ENCODE measurements around the gene INMT. TPM values are rescaled to one million over a fixed set of nuclear protein-coding genes. Genes with fewer than 3 reads are reported as not detected.
A peak's percentile ranks its signal among the peaks of the same experiment; 100 is the strongest.

INMT gene
- total RNA-seq, 2 experiments from 2014 or later: 0.24 TPM; not detected in 1

DNA sequence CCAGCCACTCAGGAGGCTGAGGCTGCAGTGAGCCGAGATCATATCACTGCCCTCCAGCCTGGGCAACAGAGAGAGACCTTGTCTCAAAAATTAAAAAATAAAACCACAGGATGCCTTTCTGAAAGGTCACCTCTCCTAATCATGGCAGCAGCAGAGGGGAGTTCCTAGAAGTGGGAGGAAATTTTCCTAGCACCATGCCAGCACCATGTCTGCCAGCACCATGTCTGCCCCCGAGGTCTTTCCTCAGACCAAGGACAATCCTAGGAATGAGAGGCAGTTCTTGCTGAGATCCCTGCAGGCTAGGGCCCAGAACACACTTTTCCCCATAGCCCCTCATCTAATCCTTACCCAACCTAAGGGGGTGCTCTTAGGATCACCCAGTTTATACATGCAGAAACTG, 22.3 kb upstream of the INMT start:
- CTCF ChIA-PET: interaction anchor here (0.7 to 6.5 kb wide), 2 partner anchors 10 to 16 kb away, joined by 3 to 56 read pairs; no protein-coding TSS in a partner anchor
- Mint-ChIP-seq H3K9me3 (no peaks in the 10 kb centered on the region), H3K36me3 (ENCODE audit: low read depth) (no peaks in the 10 kb centered on the region), H3K27me3 (ENCODE audit: low read depth) (no peaks in the 10 kb centered on the region), H3K27ac (no peak overlapping the region), H3K4me1 (ENCODE audit: low read depth) (peaks cover 58% of the 10 kb centered on the region), H3K4me3 (no peak overlapping the region)
- no peak for DNase-seq
- intact Hi-C loops (cut with micrococcal nuclease): loop anchor here (5.0 kb wide), 1 partner anchor 382 kb away; no protein-coding TSS in a partner anchor

DNA sequence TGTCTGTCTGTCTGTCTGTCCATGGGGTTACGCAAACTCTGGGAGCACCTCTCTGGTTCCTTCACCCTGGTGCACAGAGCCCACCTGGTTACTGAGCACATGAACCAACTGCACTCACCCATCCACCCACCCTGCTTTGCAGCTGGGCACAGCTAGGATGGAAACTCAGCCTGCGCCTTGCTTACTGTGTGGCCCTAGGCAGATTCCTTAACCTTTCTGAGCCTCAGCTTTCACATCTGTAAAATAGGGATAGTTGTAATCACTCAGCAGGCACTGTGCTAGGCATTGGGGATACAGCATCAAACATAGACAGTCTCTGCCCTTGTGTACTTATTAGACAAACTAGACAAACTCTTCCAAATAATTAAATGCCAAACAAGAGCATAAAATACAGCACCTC, 21.8 kb upstream of the INMT start:
- Mint-ChIP-seq H3K27me3 (ENCODE audit: low read depth) (no peaks in the 10 kb centered on the region), H3K9me3 (no peaks in the 10 kb centered on the region), H3K36me3 (ENCODE audit: low read depth) (no peaks in the 10 kb centered on the region), H3K4me3 (no peak overlapping the region), H3K4me1 (ENCODE audit: low read depth) (peaks cover 58% of the 10 kb centered on the region), H3K27ac (no peak overlapping the region)
- intact Hi-C loops (cut with micrococcal nuclease): no loop called here
- CTCF ChIA-PET: interaction anchor here (6.5 kb wide), 1 partner anchor 10 kb away, joined by 56 read pairs; no protein-coding TSS in a partner anchor
- no peak for DNase-seq

DNA sequence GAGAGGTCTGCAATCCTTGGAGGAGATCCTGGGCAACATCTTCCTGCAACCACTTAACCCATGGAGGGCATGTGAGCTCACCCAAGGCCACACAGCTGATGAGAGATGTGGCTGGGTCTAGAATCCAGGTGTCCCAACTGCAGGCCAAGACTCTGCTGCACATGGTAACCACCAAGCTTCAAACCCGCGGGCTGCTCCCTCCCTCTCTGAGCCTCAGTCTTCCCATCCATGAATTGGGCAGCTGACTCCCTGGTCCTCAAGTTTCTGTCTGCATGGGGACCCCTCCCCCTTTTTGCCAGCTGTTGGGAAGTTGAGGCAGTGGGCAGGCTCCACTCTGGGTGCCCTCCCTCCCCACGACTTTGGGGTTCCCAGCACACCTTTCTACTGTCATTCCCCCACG, 20.9 kb upstream of the INMT start:
- Mint-ChIP-seq H3K4me3 (no peak overlapping the region), H3K36me3 (ENCODE audit: low read depth) (no peaks in the 10 kb centered on the region), H3K4me1 (ENCODE audit: low read depth) (peaks cover 53% of the 10 kb centered on the region), H3K9me3 (no peaks in the 10 kb centered on the region), H3K27ac (no peak overlapping the region), H3K27me3 (ENCODE audit: low read depth) (no peaks in the 10 kb centered on the region)
- intact Hi-C loops (cut with micrococcal nuclease): no loop called here
- CTCF ChIA-PET: interaction anchor here (6.5 kb wide), 1 partner anchor 9 kb away, joined by 56 read pairs; no protein-coding TSS in a partner anchor
- DNase-seq: no peak

DNA sequence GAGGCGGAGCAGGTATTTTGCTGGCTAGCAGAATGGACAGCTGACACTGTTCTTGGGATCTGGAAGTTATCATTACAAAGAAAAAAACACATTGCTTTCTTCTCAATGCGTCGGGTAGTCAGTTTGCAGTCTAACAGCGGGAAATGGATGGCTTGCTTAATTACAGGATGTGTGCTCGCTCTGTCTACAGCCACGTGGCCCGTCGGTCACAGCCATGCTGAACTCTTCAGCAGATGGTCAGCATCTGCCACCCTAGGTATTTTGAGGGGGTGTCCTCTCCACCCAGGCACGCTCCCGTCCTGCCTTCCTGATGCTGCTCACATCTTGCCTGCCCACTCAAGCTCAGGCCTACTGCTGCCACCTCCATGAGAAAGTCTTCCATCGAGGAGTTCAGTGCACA, 20.4 kb upstream of the INMT start:
- Mint-ChIP-seq H3K4me3 (no peak overlapping the region), H3K4me1 (ENCODE audit: low read depth) (peaks cover 47% of the 10 kb centered on the region), H3K9me3 (no peaks in the 10 kb centered on the region), H3K27ac (no peak overlapping the region), H3K36me3 (ENCODE audit: low read depth) (no peaks in the 10 kb centered on the region), H3K27me3 (ENCODE audit: low read depth) (no peaks in the 10 kb centered on the region)
- DNase-seq: no peak
- CTCF ChIA-PET: interaction anchor here (6.5 kb wide), 1 partner anchor 8 kb away, joined by 56 read pairs; no protein-coding TSS in a partner anchor
- intact Hi-C loops (cut with micrococcal nuclease): no loop called here

DNA sequence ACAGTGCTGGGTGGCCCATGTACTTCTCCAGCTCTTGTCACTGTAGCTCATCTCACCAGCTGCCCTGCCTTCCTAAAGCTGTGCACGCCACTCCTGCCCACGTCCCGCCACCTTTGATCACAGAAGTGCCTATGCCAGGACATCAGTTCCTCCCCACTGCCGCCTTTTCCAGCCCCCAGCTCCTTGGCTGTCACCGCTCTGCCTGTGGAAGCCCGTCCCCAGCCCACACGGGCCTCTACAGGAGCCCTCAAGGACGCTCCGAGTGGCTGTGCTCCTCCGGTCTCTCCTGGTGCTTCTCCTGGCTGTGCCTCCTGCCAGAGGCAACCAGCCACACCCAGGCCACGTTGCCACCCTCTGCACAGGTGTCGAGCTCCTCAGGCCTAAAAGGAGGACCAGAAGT, 19.3 kb upstream of the INMT start:
- no peak overlapping the region for H3K4me3 Mint-ChIP-seq
- CTCF ChIA-PET: no interaction called here
- intact Hi-C loops (cut with micrococcal nuclease): no loop called here
- H3K36me3 Mint-ChIP-seq (ENCODE audit: low read depth): no peaks in the 10 kb centered on the region
- DNase-seq: no peak
- no peaks in the 10 kb centered on the region for H3K27me3 Mint-ChIP-seq (ENCODE audit: low read depth)
- peaks cover 42% of the 10 kb centered on the region for H3K4me1 Mint-ChIP-seq (ENCODE audit: low read depth)
- no peaks in the 10 kb centered on the region for H3K9me3 Mint-ChIP-seq
- no peak overlapping the region for H3K27ac Mint-ChIP-seq

DNA sequence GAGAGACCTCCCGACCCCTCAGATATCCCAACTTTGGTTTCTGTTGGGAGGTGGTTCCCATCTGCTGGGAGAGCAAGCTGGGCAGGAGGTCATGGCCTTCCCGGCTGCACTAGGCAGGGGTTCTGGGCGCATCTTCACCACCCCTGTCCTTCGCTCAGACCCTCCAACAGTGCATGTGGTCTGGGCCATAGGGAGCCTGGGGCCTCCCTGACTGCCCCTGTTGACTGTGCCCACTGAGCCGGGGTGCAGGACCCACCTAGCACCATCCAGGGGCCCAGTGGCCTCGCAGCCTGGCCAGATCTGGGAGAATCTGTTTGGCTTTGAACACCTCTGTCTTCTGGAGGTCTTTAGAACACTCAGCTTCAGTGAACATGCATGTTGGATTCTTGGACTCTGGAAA, 18.7 kb upstream of the INMT start:
- H3K9me3 Mint-ChIP-seq: no peaks in the 10 kb centered on the region
- intact Hi-C loops (cut with micrococcal nuclease): no loop called here

DNA sequence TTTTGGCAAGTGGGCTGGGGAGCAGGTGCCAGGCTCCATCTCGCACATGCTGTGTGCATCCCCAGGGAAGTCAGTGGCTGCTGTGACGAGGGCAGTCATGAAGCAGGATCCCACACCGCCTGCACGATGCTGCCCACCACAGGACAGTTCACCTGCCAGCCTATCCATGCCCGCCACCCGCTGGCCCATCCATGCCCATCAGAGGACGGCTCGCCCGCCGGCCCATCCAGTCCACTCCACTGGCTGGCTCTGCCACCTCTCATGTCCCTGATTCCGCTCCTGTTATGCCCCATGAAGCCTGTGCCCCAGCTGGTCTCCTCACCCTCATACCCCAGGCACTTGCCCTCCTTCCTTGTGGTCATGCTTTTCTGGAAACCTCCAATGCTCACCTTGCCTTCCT, 18.2 kb upstream of the INMT start:
- no peaks in the 10 kb centered on the region for H3K27me3 Mint-ChIP-seq (ENCODE audit: low read depth)
- CTCF ChIA-PET: interaction anchor here (1.0 kb wide), 1 partner anchor 11 kb away, joined by 3 read pairs; no protein-coding TSS in a partner anchor
- DNase-seq: no peak
- H3K36me3 Mint-ChIP-seq (ENCODE audit: low read depth): no peaks in the 10 kb centered on the region
- H3K9me3 Mint-ChIP-seq: no peaks in the 10 kb centered on the region
- no peak overlapping the region for H3K4me3 Mint-ChIP-seq
- no peak overlapping the region for H3K27ac Mint-ChIP-seq
- intact Hi-C loops (cut with micrococcal nuclease): no loop called here
- peaks cover 42% of the 10 kb centered on the region for H3K4me1 Mint-ChIP-seq (ENCODE audit: low read depth)

More for the DNA sequence above, 18.7 kb upstream of the INMT start:
- DNase-seq: no peak
- H3K4me3 Mint-ChIP-seq: no peak overlapping the region
- peaks cover 42% of the 10 kb centered on the region for H3K4me1 Mint-ChIP-seq (ENCODE audit: low read depth)
- H3K36me3 Mint-ChIP-seq (ENCODE audit: low read depth): no peaks in the 10 kb centered on the region
- H3K27ac Mint-ChIP-seq: no peak overlapping the region
- no peaks in the 10 kb centered on the region for H3K27me3 Mint-ChIP-seq (ENCODE audit: low read depth)
- CTCF ChIA-PET: no interaction called here

DNA sequence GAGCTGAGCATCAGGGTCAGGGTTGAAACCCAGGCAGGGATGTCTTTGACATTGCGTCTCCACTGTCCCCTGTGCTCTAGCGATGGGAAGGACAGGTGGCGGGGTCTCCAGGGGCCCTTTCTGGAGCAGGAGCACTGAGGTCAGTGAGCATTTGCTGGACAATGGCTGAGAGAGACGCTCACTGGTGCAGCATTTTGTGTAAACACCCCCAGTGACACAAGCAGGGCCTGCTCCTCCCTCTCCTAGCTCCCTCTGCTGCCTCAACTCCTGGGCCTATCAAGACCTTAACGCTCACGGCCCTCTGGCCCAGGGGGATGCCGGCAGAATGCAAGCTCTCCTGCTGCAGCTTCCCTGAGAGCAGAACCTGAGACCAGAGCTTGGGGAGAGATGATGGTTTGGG, 17.4 kb upstream of the INMT start:
- Mint-ChIP-seq H3K27ac (no peak overlapping the region), H3K9me3 (no peaks in the 10 kb centered on the region), H3K4me3 (no peak overlapping the region), H3K4me1 (ENCODE audit: low read depth) (peaks cover 44% of the 10 kb centered on the region), H3K36me3 (ENCODE audit: low read depth) (no peaks in the 10 kb centered on the region), H3K27me3 (ENCODE audit: low read depth) (no peaks in the 10 kb centered on the region)
- DNase-seq: no peak
- CTCF ChIA-PET: interaction anchor here (1.0 to 1.1 kb wide), 2 partner anchors 9 to 12 kb away, joined by 3 read pairs; no protein-coding TSS in a partner anchor
- intact Hi-C loops (cut with micrococcal nuclease): no loop called here

DNA sequence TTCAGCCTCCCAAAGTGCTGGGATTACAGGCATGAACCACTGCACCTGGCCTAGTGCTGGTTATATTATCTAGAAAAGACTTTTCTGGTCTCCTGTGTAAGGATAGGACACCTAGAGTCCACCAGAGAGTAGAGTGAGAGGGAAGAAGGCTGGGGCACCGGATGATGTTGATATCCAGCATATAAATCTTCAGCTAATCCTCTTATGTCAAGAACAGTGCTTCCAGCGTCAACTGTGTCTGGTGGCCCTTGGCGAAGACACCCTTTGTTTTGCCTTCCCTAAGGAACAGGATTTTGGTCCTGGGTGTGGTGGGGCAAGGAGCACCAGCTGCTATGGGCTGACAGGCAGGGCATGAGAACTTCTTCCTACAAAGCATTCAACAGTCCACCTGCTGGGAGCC, 16.3 kb upstream of the INMT start:
- H3K4me3 Mint-ChIP-seq: no peak overlapping the region
- no peak overlapping the region for H3K27ac Mint-ChIP-seq
- H3K4me1 Mint-ChIP-seq (ENCODE audit: low read depth): peaks cover 44% of the 10 kb centered on the region
- H3K9me3 Mint-ChIP-seq: no peaks in the 10 kb centered on the region
- intact Hi-C loops (cut with micrococcal nuclease): loop anchor here (5.0 kb wide), 1 partner anchor 573 kb away; no protein-coding TSS in a partner anchor
- no peaks in the 10 kb centered on the region for H3K36me3 Mint-ChIP-seq (ENCODE audit: low read depth)
- CTCF ChIA-PET: interaction anchor here (1.7 kb wide), 1 partner anchor 243 kb away, joined by 3 read pairs; no protein-coding TSS in a partner anchor
- no peak for DNase-seq
- H3K27me3 Mint-ChIP-seq (ENCODE audit: low read depth): no peaks in the 10 kb centered on the region

DNA sequence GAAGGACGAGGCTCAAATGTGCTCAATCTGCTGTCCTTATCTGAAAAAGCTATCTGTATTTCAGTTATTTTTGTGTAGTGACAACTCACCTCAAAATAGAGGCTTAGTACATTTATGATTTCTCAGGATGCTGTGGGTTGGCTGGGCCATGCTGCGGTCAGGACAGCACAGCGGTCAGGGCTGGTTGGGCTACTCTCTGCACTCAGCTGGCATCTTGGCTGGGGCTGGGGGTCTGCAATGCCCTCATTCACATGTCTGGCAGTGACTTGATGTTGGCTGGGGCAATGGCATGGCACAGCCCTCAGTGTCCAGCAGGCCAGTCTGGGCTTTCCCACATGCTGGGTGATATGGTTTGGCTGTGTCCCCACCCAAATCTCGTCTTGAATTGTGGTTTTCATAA, 15.6 kb upstream of the INMT start:
- Mint-ChIP-seq H3K9me3 (no peaks in the 10 kb centered on the region), H3K36me3 (ENCODE audit: low read depth) (no peaks in the 10 kb centered on the region), H3K27me3 (ENCODE audit: low read depth) (no peaks in the 10 kb centered on the region), H3K27ac (no peak overlapping the region), H3K4me1 (ENCODE audit: low read depth) (peaks cover 41% of the 10 kb centered on the region), H3K4me3 (no peak overlapping the region)
- intact Hi-C loops (cut with micrococcal nuclease): loop anchor here (5.0 kb wide), 1 partner anchor 574 kb away; no protein-coding TSS in a partner anchor
- DNase-seq: no peak
- CTCF ChIA-PET: interaction anchor here (1.7 kb wide), 1 partner anchor 242 kb away, joined by 3 read pairs; no protein-coding TSS in a partner anchor

DNA sequence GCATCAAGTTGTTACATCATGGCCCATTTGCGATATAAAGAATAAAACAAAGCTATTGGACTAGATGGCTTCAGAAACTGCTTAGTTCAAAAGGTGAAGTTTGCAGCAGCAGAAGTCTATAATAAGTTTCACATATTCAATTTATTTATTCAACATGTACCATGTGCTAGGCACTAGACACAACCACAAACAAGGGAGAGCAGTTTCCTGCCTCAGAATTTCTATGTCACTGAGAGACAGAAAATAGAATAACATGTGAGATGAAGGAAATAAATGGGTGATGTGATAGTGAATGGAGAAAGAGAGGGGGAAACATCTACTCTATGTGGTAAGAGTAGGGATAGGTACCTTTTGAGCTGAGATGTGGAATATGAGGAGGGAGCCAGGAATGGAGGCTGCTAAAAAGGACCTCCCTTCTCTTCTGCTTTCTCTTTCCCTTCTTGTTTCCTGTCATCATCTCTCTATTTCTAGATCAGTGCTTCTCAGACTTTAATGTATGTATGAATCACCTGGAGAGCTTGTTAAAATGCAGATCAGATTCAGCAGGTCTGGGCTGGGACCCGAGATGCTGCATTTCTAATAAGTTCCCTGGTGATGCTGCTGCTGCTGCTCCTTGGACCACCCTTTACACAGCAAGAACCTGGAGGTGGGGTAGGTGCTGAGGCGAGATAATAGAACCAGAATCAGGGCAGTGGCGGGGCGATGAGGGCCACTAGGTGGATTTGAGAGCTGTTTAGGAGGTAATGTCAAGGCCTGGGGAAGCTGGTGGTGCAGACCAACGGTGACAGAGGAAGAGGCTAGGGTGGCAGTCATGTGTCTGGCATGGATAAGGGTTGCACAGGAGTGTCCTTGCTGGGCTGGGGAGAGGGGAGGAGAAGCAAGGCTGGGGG, 13.7 kb upstream of the INMT start:
- H3K36me3 Mint-ChIP-seq (ENCODE audit: low read depth): no peaks in the 10 kb centered on the region
- H3K27me3 Mint-ChIP-seq (ENCODE audit: low read depth): no peaks in the 10 kb centered on the region
- no peaks in the 10 kb centered on the region for H3K9me3 Mint-ChIP-seq
- intact Hi-C loops (cut with micrococcal nuclease): loop anchor here (1.0 to 5.0 kb wide), 8 partner anchors 11 to 710 kb away; partner anchors contain the start of genes CRHR2, GARS1 and PLEKHA8
- peak overlapping the region; percentile 28 for H3K4me3 Mint-ChIP-seq
- H3K27ac Mint-ChIP-seq: peak overlapping the region; percentile 59
- CTCF ChIA-PET: interaction anchor here (0.8 to 6.2 kb wide), 10 partner anchors 9 to 174 kb away, joined by 3 to 81 read pairs (median 6); partner anchors contain the start of gene CRHR2
- peaks cover 29% of the 10 kb centered on the region for H3K4me1 Mint-ChIP-seq (ENCODE audit: low read depth)
- peak; percentile 54 for DNase-seq

DNA sequence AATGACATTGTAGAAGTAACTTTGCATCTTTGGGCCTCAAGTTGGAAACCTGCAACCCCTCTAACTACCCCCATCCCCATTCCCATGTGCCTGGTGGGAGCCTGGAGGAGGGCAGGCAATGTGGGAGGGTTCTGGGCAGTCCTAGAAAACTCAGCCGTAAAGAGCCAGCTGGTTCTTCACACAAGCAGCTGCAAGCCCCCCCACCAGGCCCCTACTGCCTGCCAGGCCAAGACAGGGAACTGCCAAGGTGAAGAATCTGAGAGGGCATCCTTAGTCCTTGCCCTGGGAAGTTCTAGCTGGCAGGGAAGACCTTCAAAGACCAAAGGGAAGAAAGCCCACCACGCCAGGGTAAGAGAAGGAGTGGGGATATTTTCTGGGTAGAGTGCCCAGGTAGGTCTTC, 12.2 kb upstream of the INMT start:
- no peaks in the 10 kb centered on the region for H3K27me3 Mint-ChIP-seq (ENCODE audit: low read depth)
- CTCF ChIA-PET: interaction anchor here (0.6 to 6.2 kb wide), 42 partner anchors 10 to 575 kb away, joined by 3 to 81 read pairs (median 5); partner anchors contain the start of gene CRHR2
- no peak overlapping the region for H3K4me3 Mint-ChIP-seq

More for the DNA sequence above, 12.2 kb upstream of the INMT start:
- intact Hi-C loops (cut with micrococcal nuclease): loop anchor here (1.0 to 5.0 kb wide), 4 partner anchors 37 to 577 kb away; no protein-coding TSS in a partner anchor
- H3K4me1 Mint-ChIP-seq (ENCODE audit: low read depth): peaks cover 29% of the 10 kb centered on the region
- no peaks in the 10 kb centered on the region for H3K36me3 Mint-ChIP-seq (ENCODE audit: low read depth)
- H3K9me3 Mint-ChIP-seq: no peaks in the 10 kb centered on the region
- no peak overlapping the region for H3K27ac Mint-ChIP-seq
- no peak for DNase-seq

All from activated naive CD4-positive, alpha-beta T cell treated with anti-CD3 and anti-CD28 coated beads for 36 hours (primary cell).